Parathyroid adenoma (tissue), 2 donors: Measurements from ENCODE around the gene SORBS1.
A peak's percentile ranks its signal among the peaks of the same experiment; 100 is the strongest.

Source experiments
- H2AFZ ChIP-seq: fragments of 300-600 bp; sonication (generic); one replicate; pipeline ENCODE4 v1.7.0; 2017; ENCODE audit warnings: antibody characterized with exemption, mild to moderate bottlenecking
- H3K27ac ChIP-seq: fragments of 300-600 bp; sonication (generic); one replicate; pipeline ENCODE4 v1.7.0; 2017
- H3K27me3 ChIP-seq: fragments of 300-600 bp; sonication (generic); one replicate; pipeline ENCODE4 v1.7.0; 2017; ENCODE audit warnings: low read length; ENCODE audit not compliant: control insufficient read depth, insufficient read depth
- H3K36me3 ChIP-seq: fragments of 300-600 bp; sonication (generic); one replicate; pipeline ENCODE4 v1.7.0; 2017; ENCODE audit warnings: low read length; ENCODE audit not compliant: control insufficient read depth, insufficient read depth
- H3K4me1 ChIP-seq: fragments of 300-600 bp; sonication (generic); one replicate; pipeline ENCODE4 v1.7.0; 2017; ENCODE audit warnings: control low read depth
- H3K4me2 ChIP-seq: fragments of 300-600 bp; sonication (generic); one replicate; pipeline ENCODE4 v1.7.0; 2017; ENCODE audit warnings: low read length
- H3K4me3 ChIP-seq: fragments of 300-600 bp; sonication (generic); one replicate; pipeline ENCODE4 v1.7.0; 2017; ENCODE audit warnings: low read depth, low read length
- H3K79me2 ChIP-seq: fragments of 300-600 bp; sonication (generic); one replicate; pipeline ENCODE4 v1.7.0; 2017; ENCODE audit warnings: control low read depth
- H3K9ac ChIP-seq: fragments of 300-600 bp; sonication (generic); one replicate; pipeline ENCODE4 v1.7.0; 2017; ENCODE audit warnings: mild to moderate bottlenecking
- H3K9me3 ChIP-seq: fragments of 300-600 bp; sonication (generic); one replicate; pipeline ENCODE4 v1.7.0; 2017; ENCODE audit warnings: low read length; ENCODE audit not compliant: control insufficient read depth
- TF ChIP-seq, protein P1 (sequence below): fragments of 300-600 bp; sonication (generic); IDR thresholded peaks from one replicate; pipeline ENCODE4 v1.7.0; 2017; ENCODE audit warnings: antibody characterized with exemption, mild to moderate bottlenecking
- donor health status: primary hyperparathyroidism.

Gene SORBS1

GRCh38 chr10:95602382-95602781 lies 41.2 kb upstream of the SORBS1 start:
- H3K27ac ChIP-seq = no peak overlapping the region
- no peaks in the 10 kb centered on the region for H3K4me1 ChIP-seq
- no peak overlapping the region for H3K9ac ChIP-seq
- no peaks in the 10 kb centered on the region for H3K9me3 ChIP-seq
- H2AFZ ChIP-seq = no peak overlapping the region
- H3K36me3 ChIP-seq = no peaks in the 10 kb centered on the region
- H3K27me3 ChIP-seq = no peaks in the 10 kb centered on the region
- no peak overlapping the region for H3K4me3 ChIP-seq
- TF ChIP-seq, protein P1, sequence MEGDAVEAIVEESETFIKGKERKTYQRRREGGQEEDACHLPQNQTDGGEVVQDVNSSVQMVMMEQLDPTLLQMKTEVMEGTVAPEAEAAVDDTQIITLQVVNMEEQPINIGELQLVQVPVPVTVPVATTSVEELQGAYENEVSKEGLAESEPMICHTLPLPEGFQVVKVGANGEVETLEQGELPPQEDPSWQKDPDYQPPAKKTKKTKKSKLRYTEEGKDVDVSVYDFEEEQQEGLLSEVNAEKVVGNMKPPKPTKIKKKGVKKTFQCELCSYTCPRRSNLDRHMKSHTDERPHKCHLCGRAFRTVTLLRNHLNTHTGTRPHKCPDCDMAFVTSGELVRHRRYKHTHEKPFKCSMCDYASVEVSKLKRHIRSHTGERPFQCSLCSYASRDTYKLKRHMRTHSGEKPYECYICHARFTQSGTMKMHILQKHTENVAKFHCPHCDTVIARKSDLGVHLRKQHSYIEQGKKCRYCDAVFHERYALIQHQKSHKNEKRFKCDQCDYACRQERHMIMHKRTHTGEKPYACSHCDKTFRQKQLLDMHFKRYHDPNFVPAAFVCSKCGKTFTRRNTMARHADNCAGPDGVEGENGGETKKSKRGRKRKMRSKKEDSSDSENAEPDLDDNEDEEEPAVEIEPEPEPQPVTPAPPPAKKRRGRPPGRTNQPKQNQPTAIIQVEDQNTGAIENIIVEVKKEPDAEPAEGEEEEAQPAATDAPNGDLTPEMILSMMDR = no peak
- H3K79me2 ChIP-seq = no peaks in the 10 kb centered on the region
- H3K4me2 ChIP-seq = no peak overlapping the region

DNA sequence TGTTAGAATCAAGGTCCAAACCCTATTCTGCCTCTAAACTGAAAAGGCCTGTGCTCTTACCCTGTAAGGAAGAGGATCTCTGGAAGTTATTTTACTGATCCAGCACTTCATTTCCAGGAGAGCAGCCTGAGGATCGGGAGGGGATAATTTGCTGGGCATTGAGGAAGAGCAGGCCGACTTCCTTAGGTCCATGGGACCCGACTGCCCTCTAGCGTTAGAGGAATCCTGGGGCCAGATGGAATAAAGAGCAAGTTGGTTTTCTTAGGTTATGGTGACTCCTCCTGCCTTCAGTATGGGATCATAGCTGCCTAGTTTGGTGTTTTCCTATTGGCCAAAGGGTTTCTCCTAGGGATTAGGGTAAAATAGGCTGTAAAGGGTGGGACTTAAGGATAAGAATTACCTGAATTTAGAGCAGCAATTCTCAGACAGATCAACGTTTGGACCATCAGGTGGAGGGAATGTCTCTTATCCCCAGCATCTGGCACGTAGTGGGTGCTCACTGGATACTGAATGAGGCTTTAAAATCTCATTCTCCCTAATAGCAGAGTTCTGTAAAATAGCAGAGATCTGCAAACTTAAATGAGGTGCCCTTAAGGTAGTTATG lies 40.0 kb upstream of the SORBS1 start:
- TF ChIP-seq, protein P1 = peak; percentile 94
- Histone ChIP-seq H3K79me2 (no peaks in the 10 kb centered on the region), H3K9ac (no peak overlapping the region), H3K4me2 (no peak overlapping the region), H3K27ac (no peak overlapping the region), H3K4me3 (no peak overlapping the region), H3K9me3 (no peaks in the 10 kb centered on the region), H3K4me1 (no peaks in the 10 kb centered on the region), H3K27me3 (no peaks in the 10 kb centered on the region), H3K36me3 (no peaks in the 10 kb centered on the region), H2AFZ (no peak overlapping the region)

- no peaks in the 10 kb centered on the region for H3K4me1 ChIP-seq
- no peak overlapping the region for H3K4me3 ChIP-seq
- H2AFZ ChIP-seq = no peak overlapping the region
- H3K27ac ChIP-seq = no peak overlapping the region
- H3K9ac ChIP-seq = no peak overlapping the region
- no peaks in the 10 kb centered on the region for H3K79me2 ChIP-seq
- no peaks in the 10 kb centered on the region for H3K9me3 ChIP-seq
- no peaks in the 10 kb centered on the region for H3K36me3 ChIP-seq
- H3K4me2 ChIP-seq = no peak overlapping the region
- no peaks in the 10 kb centered on the region for H3K27me3 ChIP-seq
- TF ChIP-seq, protein P1 = no peak
Measured at GRCh38 chr10:95600158-95600557, 39.0 kb upstream of the SORBS1 start.

- H3K79me2 ChIP-seq = no peaks in the 10 kb centered on the region
- H3K36me3 ChIP-seq = no peaks in the 10 kb centered on the region
- no peak overlapping the region for H3K4me2 ChIP-seq
- no peaks in the 10 kb centered on the region for H3K27me3 ChIP-seq
- no peaks in the 10 kb centered on the region for H3K4me1 ChIP-seq
- no peak overlapping the region for H3K9ac ChIP-seq
- no peak overlapping the region for H3K4me3 ChIP-seq
- TF ChIP-seq, protein P1 = no peak
- H2AFZ ChIP-seq = no peak overlapping the region
- H3K27ac ChIP-seq = no peak overlapping the region
- H3K9me3 ChIP-seq = no peaks in the 10 kb centered on the region
Measured at GRCh38 chr10:95597788-95598187, 36.6 kb upstream of the SORBS1 start.

DNA sequence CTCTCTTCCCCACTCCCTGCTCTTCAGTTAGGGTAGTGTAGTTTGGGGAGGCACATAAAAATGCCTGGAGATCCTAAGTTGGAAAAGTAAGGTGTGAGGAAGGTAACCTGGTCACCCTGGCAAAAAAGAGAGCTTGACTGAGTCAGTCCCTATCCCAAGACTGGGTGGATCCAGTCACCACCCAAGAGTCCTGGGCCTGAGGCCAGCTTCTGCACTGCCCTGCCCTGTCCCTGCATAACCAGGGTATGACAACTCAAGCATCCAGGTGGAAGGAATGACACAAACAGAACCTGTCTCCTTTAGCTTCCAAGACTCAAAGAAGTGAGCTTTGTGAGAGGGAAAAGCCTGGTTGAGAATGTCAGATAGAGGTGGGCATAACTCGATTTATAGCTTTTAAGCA lies 26.9 kb upstream of the SORBS1 start:
- Histone ChIP-seq H2AFZ (no peak overlapping the region), H3K9ac (no peak overlapping the region), H3K27me3 (no peaks in the 10 kb centered on the region), H3K4me3 (no peak overlapping the region), H3K4me2 (no peak overlapping the region), H3K79me2 (no peaks in the 10 kb centered on the region), H3K4me1 (no peaks in the 10 kb centered on the region), H3K36me3 (no peaks in the 10 kb centered on the region), H3K9me3 (no peaks in the 10 kb centered on the region), H3K27ac (no peak overlapping the region)
- TF ChIP-seq, protein P1 = no peak
